KMS-11 (cell line): Measurements from ENCODE around the gene TF.

Experiments
- H2AFZ ChIP-seq: fragments of 200-600 bp; sonication (generic); 2 replicates; pipeline ENCODE4 v1.6.1; 2016; ENCODE audit warnings: antibody characterized with exemption, mixed run types, low read depth
- H3K27ac ChIP-seq: fragments of 200-600 bp; sonication (generic); 2 replicates; pipeline ENCODE4 v1.6.1; 2016; ENCODE audit warnings: mild to moderate bottlenecking, mixed run types
- H3K27me3 ChIP-seq: fragments of 200-600 bp; sonication (generic); 2 replicates; pipeline ENCODE4 v1.6.1; 2017; ENCODE audit warnings: mild to moderate bottlenecking, low read depth, mixed run types, moderate library complexity; ENCODE audit not compliant: insufficient read depth
- H3K36me3 ChIP-seq: fragments of 200-600 bp; sonication (generic); 2 replicates; pipeline ENCODE4 v1.6.1; 2017; ENCODE audit warnings: mild to moderate bottlenecking, mixed run types; ENCODE audit not compliant: insufficient read depth
- H3K4me1 ChIP-seq: fragments of 200-600 bp; sonication (generic); 2 replicates; pipeline ENCODE4 v1.6.1; 2016; ENCODE audit warnings: mild to moderate bottlenecking, low read depth, mixed run types; ENCODE audit not compliant: poor library complexity, severe bottlenecking
- H3K4me2 ChIP-seq: fragments of 200-600 bp; sonication (generic); 2 replicates; pipeline ENCODE4 v1.7.0; 2016; ENCODE audit warnings: mild to moderate bottlenecking, mixed run types
- H3K4me3 ChIP-seq: fragments of 200-600 bp; sonication (generic); IDR thresholded peaks from 2 replicates; pipeline ENCODE4 v1.6.1; 2017; ENCODE audit warnings: low read depth, low read length, mixed read lengths; ENCODE audit not compliant: insufficient read depth
- H3K79me2 ChIP-seq: fragments of 200-600 bp; sonication (generic); 2 replicates; pipeline ENCODE4 v1.6.1; 2016; ENCODE audit warnings: low read depth, mixed run types; ENCODE audit not compliant: insufficient read depth
- H3K9ac ChIP-seq: fragments of 200-600 bp; sonication (generic); 2 replicates; pipeline ENCODE4 v1.6.1; 2016; ENCODE audit warnings: mild to moderate bottlenecking, mixed run types
- H4K20me1 ChIP-seq: fragments of 200-600 bp; sonication (generic); 2 replicates; pipeline ENCODE4 v1.6.1; 2016; ENCODE audit warnings: mild to moderate bottlenecking, mixed run types; ENCODE audit not compliant: insufficient read depth
- TF ChIP-seq, protein P1 (sequence below): fragments of 200-600 bp; sonication (generic); conservative IDR thresholded peaks from 2 replicates; pipeline ENCODE4 v1.6.1; 2017; ENCODE audit warnings: low read depth, mild to moderate bottlenecking, antibody characterized with exemption, low read length, moderate library complexity, mixed read lengths

TF gene

DNA sequence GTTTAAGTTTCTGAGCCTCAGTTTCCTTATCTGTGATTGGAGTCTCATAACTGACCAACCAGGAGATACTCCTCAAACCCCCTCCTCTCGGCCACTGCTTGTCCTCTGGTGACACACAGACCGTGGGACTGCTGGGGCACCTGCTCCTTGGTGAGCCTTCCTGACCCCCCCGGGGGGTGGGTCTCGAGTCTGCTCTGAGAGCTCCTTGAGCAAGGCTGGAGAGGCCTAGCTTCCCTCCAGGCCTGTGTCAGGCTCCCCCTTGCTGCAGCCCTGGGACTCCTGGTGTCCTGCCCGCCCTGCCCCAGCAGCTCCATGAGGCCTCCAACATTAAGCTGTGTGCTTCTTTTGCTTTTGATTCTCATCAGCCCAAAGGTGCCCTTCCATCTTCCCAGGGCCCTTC, 87.1 kb downstream of the TF start:
- Histone ChIP-seq H4K20me1 (no peaks in the 10 kb centered on the region), H3K4me3 (no peak overlapping the region), H3K36me3 (no peaks in the 10 kb centered on the region), H2AFZ (no peak overlapping the region), H3K4me2 (no peak overlapping the region), H3K79me2 (no peaks in the 10 kb centered on the region), H3K9ac (no peak overlapping the region), H3K4me1 (no peaks in the 10 kb centered on the region), H3K27me3 (no peaks in the 10 kb centered on the region), H3K27ac (no peak overlapping the region)
- TF ChIP-seq, protein P1, sequence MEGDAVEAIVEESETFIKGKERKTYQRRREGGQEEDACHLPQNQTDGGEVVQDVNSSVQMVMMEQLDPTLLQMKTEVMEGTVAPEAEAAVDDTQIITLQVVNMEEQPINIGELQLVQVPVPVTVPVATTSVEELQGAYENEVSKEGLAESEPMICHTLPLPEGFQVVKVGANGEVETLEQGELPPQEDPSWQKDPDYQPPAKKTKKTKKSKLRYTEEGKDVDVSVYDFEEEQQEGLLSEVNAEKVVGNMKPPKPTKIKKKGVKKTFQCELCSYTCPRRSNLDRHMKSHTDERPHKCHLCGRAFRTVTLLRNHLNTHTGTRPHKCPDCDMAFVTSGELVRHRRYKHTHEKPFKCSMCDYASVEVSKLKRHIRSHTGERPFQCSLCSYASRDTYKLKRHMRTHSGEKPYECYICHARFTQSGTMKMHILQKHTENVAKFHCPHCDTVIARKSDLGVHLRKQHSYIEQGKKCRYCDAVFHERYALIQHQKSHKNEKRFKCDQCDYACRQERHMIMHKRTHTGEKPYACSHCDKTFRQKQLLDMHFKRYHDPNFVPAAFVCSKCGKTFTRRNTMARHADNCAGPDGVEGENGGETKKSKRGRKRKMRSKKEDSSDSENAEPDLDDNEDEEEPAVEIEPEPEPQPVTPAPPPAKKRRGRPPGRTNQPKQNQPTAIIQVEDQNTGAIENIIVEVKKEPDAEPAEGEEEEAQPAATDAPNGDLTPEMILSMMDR = no peak

DNA sequence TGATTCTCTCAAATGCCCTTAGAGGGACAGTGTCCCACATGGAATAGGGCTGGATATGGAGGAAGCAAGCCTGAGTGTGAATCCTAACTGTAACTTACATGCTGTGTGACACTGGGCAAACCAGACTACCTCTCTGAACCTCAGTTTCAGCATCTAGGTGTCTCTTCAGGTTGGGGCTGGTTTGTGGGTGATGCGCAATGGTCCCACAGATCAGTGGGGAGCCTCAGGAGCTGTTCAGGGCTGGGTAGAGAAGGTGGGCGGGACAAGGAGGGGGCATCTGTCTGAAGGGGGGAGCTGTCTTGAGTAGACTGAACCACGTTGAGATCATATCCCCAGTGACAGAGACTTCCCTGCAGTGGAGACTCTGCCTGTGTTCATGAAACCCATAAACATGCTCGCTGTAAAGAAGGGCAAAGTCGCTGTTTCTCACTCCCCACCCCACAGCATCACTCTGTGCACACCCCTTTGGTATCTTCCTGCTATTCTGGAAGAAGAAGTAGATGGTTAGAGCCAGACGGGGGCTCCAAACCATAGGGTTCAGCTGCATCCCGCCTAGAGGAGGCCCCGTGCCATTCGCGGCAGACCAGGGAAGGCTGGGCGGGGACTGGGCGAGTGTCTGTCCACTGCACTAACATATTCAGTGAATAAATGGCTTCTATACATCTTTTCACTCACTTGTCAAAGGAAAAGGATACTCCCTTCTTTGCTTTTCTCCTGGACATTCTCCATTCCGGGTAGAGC, 87.9 kb downstream of the TF start:
- Histone ChIP-seq H3K4me2 (no peak overlapping the region), H3K27me3 (no peaks in the 10 kb centered on the region), H3K79me2 (no peaks in the 10 kb centered on the region), H3K9ac (no peak overlapping the region), H2AFZ (no peak overlapping the region), H3K36me3 (no peaks in the 10 kb centered on the region), H3K27ac (no peak overlapping the region), H3K4me1 (no peaks in the 10 kb centered on the region), H4K20me1 (no peaks in the 10 kb centered on the region), H3K4me3 (no peak overlapping the region)
- TF ChIP-seq, protein P1 = no peak

DNA sequence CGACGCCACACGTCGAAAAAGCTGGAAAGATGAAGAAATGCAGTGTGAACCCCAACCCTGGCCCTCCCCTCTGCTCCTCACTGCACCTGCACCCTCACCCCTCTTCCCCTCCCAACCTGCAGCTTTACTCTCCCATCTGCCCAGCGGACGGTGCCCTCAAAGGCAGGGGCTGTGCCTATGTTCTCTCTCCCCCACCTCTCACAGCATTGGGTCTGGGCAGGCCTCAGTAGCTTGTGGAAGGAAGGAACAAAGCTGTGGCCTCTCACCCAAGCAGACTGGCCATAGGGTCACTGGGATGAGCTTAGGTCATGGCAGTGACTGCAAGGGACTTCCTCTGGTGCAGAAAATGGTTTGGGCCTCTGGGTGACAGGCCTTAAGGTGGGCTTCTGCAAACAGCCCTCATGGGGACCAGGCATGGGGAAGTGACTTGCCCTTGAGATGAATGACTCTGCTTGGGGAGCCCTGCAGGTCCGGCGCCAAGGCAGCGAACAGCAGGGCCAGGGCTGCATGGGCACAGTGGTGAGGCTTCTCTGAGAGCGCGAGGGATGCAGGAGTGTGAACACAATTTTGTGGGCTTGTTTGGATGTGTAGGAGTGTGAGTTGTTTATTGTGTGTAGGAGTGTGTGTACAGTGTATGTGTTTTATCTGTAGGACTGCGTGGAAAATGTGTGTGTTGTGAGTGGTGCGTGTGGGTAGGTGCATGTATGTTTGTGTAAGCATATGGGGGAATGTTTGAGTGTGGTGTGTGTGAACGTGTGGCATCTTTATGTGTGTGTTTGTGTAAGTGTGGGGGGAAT, 88.6 kb downstream of the TF start:
- no peak overlapping the region for H3K4me3 ChIP-seq
- H3K4me1 ChIP-seq = no peaks in the 10 kb centered on the region
- no peak overlapping the region for H3K9ac ChIP-seq
- no peak overlapping the region for H3K27ac ChIP-seq
- H3K27me3 ChIP-seq = no peaks in the 10 kb centered on the region
- H3K79me2 ChIP-seq = no peaks in the 10 kb centered on the region
- TF ChIP-seq, protein P1 = no peak
- no peaks in the 10 kb centered on the region for H4K20me1 ChIP-seq
- H3K4me2 ChIP-seq = no peak overlapping the region
- no peaks in the 10 kb centered on the region for H3K36me3 ChIP-seq
- no peak overlapping the region for H2AFZ ChIP-seq

DNA sequence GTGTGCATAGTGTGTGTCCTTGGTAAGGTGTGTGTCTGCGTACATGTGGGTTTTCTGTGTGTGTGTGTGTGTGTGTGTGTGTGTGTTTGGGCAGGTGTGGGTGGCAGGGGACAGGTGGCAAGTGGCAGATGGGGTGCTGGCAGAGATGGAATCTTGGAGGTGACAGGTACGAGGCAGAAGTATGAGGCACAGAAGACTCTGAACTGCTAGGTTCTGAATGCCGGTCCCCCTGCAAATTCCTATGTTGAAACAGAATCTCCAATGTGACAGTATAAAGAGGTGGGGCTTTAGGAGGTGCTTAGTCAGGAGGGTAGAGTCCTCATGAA, 89.2 kb downstream of the TF start:
- H3K27ac ChIP-seq = no peak overlapping the region
- no peaks in the 10 kb centered on the region for H3K36me3 ChIP-seq
- TF ChIP-seq, protein P1 = no peak

More for the DNA sequence above, 89.2 kb downstream of the TF start:
- Histone ChIP-seq H4K20me1 (no peaks in the 10 kb centered on the region), H3K4me2 (no peak overlapping the region), H3K4me1 (no peaks in the 10 kb centered on the region), H3K4me3 (no peak overlapping the region), H3K9ac (no peak overlapping the region), H3K79me2 (no peaks in the 10 kb centered on the region), H2AFZ (no peak overlapping the region), H3K27me3 (no peaks in the 10 kb centered on the region)
